IMR-90 (cell line): ENCODE measurements around the gene NALCN.

Experiments used
- CEBPB ChIP-seq: IDR thresholded peaks from 2 replicates; pipeline ENCODE4 v1.6.1; 2012; ENCODE audit warnings: low read depth, low read length, improper control_type of control experiment
- FOS ChIP-seq: fragments of 150-350 bp; IDR thresholded peaks from 2 replicates; pipeline ENCODE4 v1.6.1; 2016; ENCODE audit warnings: low read depth, low read length
- MAFK ChIP-seq: IDR thresholded peaks from 2 replicates; pipeline ENCODE4 v1.6.1; 2012; ENCODE audit warnings: low read depth, low read length, improper control_type of control experiment
- MAZ ChIP-seq: IDR thresholded peaks from 2 replicates; pipeline ENCODE4 v1.6.1; 2012; ENCODE audit warnings: low read depth, mild to moderate bottlenecking, low read length, improper control_type of control experiment, moderate library complexity, borderline replicate concordance
- MXI1 ChIP-seq: IDR thresholded peaks from 2 replicates; pipeline ENCODE4 v1.6.1; 2012; ENCODE audit warnings: low read depth, mild to moderate bottlenecking, low read length, moderate library complexity, borderline replicate concordance
- POLR2A ChIP-seq: IDR thresholded peaks from 2 replicates; pipeline ENCODE4 v1.6.1; 2012; ENCODE audit warnings: mild to moderate bottlenecking, low read depth, low read length
- RFX5 ChIP-seq: IDR thresholded peaks from 2 replicates; pipeline ENCODE4 v1.8.0; 2012; ENCODE audit warnings: low read depth, mild to moderate bottlenecking, low read length, moderate library complexity
- SMC3 ChIP-seq: fragments of 150-350 bp; IDR thresholded peaks from 2 replicates; pipeline ENCODE4 v1.6.1; 2016; ENCODE audit warnings: low read depth, mild to moderate bottlenecking, antibody characterized with exemption, low read length, moderate library complexity
- TF ChIP-seq, protein P1 (sequence below): conservative IDR thresholded peaks from 2 replicates; pipeline ENCODE4 v1.5.1; 2012; ENCODE audit warnings: mild to moderate bottlenecking, low read depth, low read length, improper control_type of control experiment
- TF ChIP-seq, protein P2 (sequence below): fragments of 150-350 bp; IDR thresholded peaks from 2 replicates; pipeline ENCODE4 v1.6.1; 2017; ENCODE audit warnings: mild to moderate bottlenecking, antibody characterized with exemption, low read length, low read depth
- TF ChIP-seq, protein P3 (sequence below): fragments of 150-350 bp; IDR thresholded peaks from 2 replicates; pipeline ENCODE4 v1.6.1; 2016; ENCODE audit warnings: low read depth, mild to moderate bottlenecking, low read length, moderate library complexity, borderline replicate concordance

DNA sequence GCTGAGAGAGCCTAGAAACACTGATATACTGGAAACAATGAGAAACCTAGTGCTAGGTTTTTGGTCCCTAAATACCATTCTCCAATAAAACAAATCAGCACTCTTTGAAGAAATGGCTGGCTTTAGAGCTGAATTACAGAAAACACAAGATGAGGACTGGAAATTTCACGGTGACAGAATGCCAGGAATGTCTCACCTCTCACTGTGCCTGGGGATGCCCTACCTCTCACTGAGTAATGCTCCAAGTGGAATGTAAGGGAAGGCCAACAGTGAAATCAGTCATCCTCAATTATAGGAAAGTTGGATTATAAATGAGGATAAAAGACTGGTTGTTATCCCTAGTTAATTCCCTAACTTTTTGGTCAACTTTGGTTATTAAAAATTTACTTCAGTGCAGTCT is 259.0 kb downstream of the NALCN start:
- TF ChIP-seq MAZ, result no peak
- TF ChIP-seq CEBPB, result no peak
- no peak for TF ChIP-seq FOS
- TF ChIP-seq, protein P1, sequence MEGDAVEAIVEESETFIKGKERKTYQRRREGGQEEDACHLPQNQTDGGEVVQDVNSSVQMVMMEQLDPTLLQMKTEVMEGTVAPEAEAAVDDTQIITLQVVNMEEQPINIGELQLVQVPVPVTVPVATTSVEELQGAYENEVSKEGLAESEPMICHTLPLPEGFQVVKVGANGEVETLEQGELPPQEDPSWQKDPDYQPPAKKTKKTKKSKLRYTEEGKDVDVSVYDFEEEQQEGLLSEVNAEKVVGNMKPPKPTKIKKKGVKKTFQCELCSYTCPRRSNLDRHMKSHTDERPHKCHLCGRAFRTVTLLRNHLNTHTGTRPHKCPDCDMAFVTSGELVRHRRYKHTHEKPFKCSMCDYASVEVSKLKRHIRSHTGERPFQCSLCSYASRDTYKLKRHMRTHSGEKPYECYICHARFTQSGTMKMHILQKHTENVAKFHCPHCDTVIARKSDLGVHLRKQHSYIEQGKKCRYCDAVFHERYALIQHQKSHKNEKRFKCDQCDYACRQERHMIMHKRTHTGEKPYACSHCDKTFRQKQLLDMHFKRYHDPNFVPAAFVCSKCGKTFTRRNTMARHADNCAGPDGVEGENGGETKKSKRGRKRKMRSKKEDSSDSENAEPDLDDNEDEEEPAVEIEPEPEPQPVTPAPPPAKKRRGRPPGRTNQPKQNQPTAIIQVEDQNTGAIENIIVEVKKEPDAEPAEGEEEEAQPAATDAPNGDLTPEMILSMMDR, result no peak
- TF ChIP-seq, protein P2, sequence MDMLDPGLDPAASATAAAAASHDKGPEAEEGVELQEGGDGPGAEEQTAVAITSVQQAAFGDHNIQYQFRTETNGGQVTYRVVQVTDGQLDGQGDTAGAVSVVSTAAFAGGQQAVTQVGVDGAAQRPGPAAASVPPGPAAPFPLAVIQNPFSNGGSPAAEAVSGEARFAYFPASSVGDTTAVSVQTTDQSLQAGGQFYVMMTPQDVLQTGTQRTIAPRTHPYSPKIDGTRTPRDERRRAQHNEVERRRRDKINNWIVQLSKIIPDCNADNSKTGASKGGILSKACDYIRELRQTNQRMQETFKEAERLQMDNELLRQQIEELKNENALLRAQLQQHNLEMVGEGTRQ, result no peak
- no peak for TF ChIP-seq MXI1
- TF ChIP-seq POLR2A, result no peak
- TF ChIP-seq, protein P3, sequence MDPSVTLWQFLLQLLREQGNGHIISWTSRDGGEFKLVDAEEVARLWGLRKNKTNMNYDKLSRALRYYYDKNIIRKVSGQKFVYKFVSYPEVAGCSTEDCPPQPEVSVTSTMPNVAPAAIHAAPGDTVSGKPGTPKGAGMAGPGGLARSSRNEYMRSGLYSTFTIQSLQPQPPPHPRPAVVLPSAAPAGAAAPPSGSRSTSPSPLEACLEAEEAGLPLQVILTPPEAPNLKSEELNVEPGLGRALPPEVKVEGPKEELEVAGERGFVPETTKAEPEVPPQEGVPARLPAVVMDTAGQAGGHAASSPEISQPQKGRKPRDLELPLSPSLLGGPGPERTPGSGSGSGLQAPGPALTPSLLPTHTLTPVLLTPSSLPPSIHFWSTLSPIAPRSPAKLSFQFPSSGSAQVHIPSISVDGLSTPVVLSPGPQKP, result no peak
- TF ChIP-seq SMC3, result no peak
- no peak for TF ChIP-seq MAFK
- no peak for TF ChIP-seq RFX5
